Measurements from ENCODE around the gene HNRNPLL.

Gene HNRNPLL

DNA sequence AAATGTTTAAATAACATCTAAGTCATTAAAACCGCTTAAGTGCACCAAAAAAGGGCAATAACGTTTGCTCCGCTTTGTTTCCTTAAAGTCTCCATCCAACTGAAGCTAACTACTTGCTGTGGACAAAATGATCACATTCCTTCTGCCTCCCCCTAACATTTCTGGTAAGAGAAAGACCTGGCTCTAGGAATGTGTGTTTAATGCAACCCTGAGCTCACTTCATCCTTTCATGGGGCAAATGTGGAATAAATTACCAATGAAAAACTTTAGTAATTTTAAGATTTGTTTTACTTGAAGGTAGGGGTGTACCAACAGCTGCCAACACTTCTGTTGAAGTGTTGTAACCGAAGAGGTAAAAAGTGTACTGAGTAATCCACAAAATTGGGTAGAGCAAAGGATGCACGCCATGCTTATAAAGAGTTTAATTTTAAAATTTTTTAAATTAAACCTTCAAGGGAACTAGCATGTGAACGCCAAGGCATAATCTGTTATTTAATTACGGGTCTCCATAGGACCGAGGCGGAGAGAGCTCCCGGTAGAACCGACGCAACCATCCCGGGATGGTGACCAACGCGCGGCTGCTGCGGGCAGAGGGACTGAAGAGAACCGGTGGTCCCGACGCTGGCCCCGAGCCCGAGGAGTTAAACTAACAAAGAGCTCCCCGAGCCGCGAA lies 1.1 kb downstream of the HNRNPLL start:
- no peak for DNase-seq (ENCODE audit: low read depth)
- TF ChIP-seq, protein P1, sequence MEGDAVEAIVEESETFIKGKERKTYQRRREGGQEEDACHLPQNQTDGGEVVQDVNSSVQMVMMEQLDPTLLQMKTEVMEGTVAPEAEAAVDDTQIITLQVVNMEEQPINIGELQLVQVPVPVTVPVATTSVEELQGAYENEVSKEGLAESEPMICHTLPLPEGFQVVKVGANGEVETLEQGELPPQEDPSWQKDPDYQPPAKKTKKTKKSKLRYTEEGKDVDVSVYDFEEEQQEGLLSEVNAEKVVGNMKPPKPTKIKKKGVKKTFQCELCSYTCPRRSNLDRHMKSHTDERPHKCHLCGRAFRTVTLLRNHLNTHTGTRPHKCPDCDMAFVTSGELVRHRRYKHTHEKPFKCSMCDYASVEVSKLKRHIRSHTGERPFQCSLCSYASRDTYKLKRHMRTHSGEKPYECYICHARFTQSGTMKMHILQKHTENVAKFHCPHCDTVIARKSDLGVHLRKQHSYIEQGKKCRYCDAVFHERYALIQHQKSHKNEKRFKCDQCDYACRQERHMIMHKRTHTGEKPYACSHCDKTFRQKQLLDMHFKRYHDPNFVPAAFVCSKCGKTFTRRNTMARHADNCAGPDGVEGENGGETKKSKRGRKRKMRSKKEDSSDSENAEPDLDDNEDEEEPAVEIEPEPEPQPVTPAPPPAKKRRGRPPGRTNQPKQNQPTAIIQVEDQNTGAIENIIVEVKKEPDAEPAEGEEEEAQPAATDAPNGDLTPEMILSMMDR (IDR thresholded peaks at IDR 0.05; ENCODE audit: control insufficient read depth, extremely low read depth, insufficient read depth), result no peak
- H3K4me3 ChIP-seq (ENCODE audit: low read depth, low read length), result peak overlapping the region; percentile 69

DNA sequence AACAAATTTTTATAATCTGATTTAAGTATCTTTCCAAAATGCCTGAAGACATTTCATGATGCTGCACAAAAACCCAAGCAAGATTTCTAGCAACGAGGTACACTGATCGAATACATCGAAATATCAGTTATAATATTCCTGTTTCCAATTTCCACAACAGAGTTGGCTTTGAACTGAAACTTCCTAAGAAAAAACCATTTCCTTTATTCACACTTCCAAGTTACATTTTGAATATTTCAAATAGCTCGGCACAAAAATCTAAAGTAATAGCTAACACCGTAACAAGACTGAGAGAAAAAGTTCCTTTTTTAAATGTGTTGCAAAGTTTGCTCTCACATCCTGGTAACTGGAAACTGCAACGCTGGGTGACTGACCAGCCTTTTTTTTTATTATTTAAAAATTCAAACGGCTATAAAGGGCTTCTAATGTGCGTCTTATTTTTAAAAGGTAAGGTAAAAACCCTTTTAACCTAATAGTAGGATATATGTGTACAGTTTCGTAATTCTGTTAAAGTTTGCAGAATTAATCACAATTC lies 1.7 kb downstream of the HNRNPLL start:
- TF ChIP-seq, protein P1 (IDR thresholded peaks at IDR 0.05; ENCODE audit: control insufficient read depth, extremely low read depth, insufficient read depth), result no peak
- H3K4me3 ChIP-seq (ENCODE audit: low read depth, low read length), result peak overlapping the region; percentile 69
- no peak for DNase-seq (ENCODE audit: low read depth)

DNA sequence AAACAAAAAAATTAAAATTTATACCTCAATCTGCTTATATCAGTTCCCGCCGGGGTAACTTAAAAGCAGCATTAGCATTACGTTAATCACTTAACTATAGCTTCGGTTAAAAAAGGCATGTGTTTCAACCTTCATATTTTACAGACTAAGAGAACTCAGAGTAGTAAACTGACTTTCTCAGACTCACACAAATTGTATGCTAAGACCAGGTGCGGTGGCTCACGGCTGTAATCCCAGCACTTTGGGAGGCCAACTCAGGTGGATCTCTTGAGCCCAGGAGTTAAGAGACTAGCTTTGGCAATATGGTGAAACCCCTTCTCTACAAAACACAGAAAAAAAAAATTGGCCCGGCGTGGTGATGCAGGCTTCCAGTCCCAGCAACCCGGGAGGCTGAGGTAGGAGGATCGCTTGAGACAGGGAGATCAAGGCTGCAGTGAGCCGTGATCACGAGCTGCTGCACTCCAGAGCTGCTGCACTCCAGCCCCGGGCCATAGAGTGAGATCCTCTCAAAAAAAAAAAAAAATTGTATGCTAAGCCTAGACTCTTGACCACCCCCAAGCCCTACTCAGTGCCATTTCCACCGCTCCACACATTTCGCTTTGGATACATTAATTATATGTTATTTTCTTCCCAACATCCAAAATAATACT lies 2.4 kb downstream of the HNRNPLL start:
- H3K4me3 ChIP-seq (ENCODE audit: low read depth, low read length), result no peak overlapping the region; the same call in 1 of the 2 replicates
- TF ChIP-seq, protein P1 (IDR thresholded peaks at IDR 0.05; ENCODE audit: control insufficient read depth, extremely low read depth, insufficient read depth), result no peak
- DNase-seq (ENCODE audit: low read depth), result no peak

DNA sequence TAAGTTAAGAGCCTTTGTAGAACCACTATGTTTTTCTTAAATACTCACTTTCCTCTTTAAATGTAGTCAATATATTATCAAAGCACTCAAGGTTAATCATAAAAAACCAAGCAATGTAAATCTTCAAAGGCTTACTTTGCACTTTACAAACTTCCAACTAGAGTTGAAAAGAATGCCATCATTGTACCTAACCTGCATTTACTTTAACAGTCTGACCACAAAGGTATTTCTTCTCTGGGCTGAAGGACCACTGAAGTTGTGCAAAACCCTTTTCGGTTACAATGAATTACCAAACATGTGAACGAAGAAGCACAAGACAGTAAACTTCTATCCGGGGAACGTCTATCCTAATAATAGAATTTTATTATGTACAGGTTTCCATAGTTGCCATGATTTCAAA lies 3.0 kb downstream of the HNRNPLL start:
- TF ChIP-seq, protein P1 (IDR thresholded peaks at IDR 0.05; ENCODE audit: control insufficient read depth, extremely low read depth, insufficient read depth), result no peak
- no peak overlapping the region for H3K4me3 ChIP-seq (ENCODE audit: low read depth, low read length)
- DNase-seq (ENCODE audit: low read depth), result no peak

DNA sequence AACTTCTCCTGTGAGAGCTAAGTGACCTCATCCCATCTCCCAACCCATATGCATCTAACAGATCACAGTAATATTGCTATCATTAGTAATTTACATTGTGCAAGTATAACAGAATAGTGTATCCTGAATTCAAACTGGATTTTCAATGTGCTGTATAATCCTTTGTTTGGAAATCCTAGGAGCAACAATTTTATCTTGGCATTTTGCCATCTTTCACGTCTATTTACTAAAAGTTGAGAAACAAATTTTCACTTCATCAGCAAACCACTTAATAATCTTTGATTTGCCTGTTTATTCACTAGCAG lies 3.8 kb downstream of the HNRNPLL start:
- no peak for DNase-seq (ENCODE audit: low read depth)
- TF ChIP-seq, protein P1 (IDR thresholded peaks at IDR 0.05; ENCODE audit: control insufficient read depth, extremely low read depth, insufficient read depth), result no peak
- no peak overlapping the region for H3K4me3 ChIP-seq (ENCODE audit: low read depth, low read length)

DNA sequence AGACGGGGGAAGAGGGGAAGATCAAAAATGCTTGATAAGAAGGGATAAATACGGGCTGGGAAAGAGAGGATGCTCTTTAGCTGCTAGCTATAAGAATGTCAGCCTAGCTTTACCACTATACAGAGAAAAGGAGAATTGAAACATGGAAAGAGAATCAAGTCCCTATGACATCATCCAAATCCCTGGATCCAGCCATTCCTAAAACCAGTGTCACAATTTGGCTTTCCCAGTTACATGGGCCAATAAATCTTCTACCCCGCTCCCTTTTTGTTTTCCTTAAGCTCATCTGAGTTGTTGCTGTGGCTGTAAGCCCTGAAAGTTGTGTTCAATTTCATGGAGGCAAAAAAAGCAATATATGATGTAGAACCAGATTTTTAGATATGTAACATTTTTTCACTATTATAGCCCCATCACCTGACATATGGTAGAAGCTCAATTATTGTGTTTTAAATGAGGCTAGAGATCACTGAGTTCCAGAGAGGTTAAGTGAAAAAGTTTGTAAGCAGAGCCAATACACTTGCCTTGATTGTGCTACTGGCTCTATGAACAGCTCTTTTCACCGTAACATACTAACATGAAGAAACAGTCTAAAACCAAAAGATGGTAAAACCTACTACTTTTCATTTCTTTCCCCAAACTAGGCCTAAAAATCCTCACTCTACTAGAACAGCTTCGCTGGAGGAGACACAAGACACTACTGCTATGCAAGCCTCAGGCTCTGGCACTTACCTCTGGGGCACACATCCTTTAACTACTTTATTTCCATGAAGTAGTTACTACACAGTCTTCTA lies 4.3 kb downstream of the HNRNPLL start:
- no peak overlapping the region for H3K4me3 ChIP-seq (ENCODE audit: low read depth, low read length)
- TF ChIP-seq, protein P1 (IDR thresholded peaks at IDR 0.05; ENCODE audit: control insufficient read depth, extremely low read depth, insufficient read depth), result no peak
- DNase-seq (ENCODE audit: low read depth), result no peak
